Adipocyte (in vitro differentiated cells): ENCODE measurements around the gene BCL2L1.
"Not testable (repeated sequence)": the region's sequence is repeated elsewhere in the genome, so short reads cannot be mapped to it uniquely, and the experiment has no call there.

Experiments used
- DNase-seq: peaks from one replicate; pipeline ENCODE4 v3.0.0-alpha.2; 2015; ENCODE audit warnings: low read depth
- H3K27me3 ChIP-seq: replicated peaks from 2 replicates; pipeline ENCODE4 v1.7.0; 2013; ENCODE audit warnings: mild to moderate bottlenecking, low read length, moderate library complexity; ENCODE audit not compliant: control insufficient read depth, insufficient read depth
- H3K36me3 ChIP-seq: 2 replicates; pipeline ENCODE4 v1.7.0; 2013; ENCODE audit warnings: low read length, mild to moderate bottlenecking, moderate library complexity; ENCODE audit not compliant: control insufficient read depth, insufficient read depth, severe bottlenecking
- H3K4me1 ChIP-seq: 2 replicates; pipeline ENCODE4 v1.7.0; 2013; ENCODE audit warnings: mild to moderate bottlenecking, low read length, moderate library complexity; ENCODE audit not compliant: control insufficient read depth, insufficient read depth
- H3K4me3 ChIP-seq: 2 replicates; pipeline ENCODE4 v1.7.0; 2013; ENCODE audit warnings: mild to moderate bottlenecking, low read length, moderate library complexity
- H3K9ac ChIP-seq: 2 replicates; pipeline ENCODE4 v1.7.0; 2013; ENCODE audit warnings: mild to moderate bottlenecking, low read length, moderate library complexity
- H3K9me3 ChIP-seq: 2 replicates; pipeline ENCODE4 v1.7.0; 2013; ENCODE audit warnings: mild to moderate bottlenecking, low read length, moderate library complexity; ENCODE audit not compliant: control insufficient read depth

Gene BCL2L1

DNA sequence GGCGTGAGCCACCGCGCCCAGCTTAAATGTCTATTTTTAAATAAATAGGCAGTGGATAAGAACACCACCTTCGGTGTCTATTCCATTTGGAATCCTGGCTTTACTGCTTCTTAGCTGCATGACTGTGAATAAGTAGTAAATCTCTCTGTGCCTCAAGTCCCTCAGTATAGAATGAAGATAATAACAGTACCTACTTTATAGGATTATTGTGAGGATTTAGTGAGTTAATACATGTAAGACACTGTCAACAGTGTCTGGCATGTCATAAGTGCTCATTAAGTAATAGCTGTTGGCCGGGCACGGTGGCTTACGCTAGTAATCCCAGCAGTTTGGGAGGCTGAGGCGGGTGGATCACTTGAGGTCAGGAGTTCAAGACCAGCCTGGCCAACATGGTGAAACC, 26.6 kb upstream of the BCL2L1 start:
- H3K36me3 ChIP-seq, result no peaks in the 10 kb centered on the region

DNA sequence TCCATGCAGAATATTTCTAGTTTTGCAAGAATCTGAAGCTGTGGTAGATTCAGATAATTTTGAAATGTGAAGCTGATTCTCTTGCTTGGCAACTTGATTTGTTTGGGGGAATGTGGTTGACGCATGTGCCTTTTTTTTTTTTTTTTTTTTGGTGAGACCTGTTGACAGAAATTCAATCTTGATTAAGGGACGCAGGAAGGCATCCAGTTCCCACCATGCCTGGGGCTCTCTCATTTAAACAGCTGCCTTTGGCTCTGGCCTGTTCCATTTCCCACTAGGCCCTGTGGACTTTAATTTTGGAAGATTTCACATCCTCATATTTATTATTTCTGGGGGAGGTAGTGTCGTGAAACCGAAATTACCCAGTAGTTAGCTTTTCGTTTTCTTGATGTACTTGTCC, 25.0 kb upstream of the BCL2L1 start:
- DNase-seq, result no peak
- H3K4me1 ChIP-seq, result peaks cover 34% of the 10 kb centered on the region
- H3K9ac ChIP-seq, result peak overlapping the region; percentile 48
- H3K36me3 ChIP-seq, result no peaks in the 10 kb centered on the region
- H3K9me3 ChIP-seq, result no peaks in the 10 kb centered on the region
- no peak overlapping the region for H3K4me3 ChIP-seq
- H3K27me3 ChIP-seq, result no peaks in the 10 kb centered on the region

More for the DNA sequence above, 26.6 kb upstream of the BCL2L1 start:
- Histone ChIP-seq H3K4me3 (no peak overlapping the region), H3K9me3 (no peaks in the 10 kb centered on the region), H3K27me3 (no peaks in the 10 kb centered on the region), H3K4me1 (peaks cover 34% of the 10 kb centered on the region), H3K9ac (no peak overlapping the region)
- no peak for DNase-seq

DNA sequence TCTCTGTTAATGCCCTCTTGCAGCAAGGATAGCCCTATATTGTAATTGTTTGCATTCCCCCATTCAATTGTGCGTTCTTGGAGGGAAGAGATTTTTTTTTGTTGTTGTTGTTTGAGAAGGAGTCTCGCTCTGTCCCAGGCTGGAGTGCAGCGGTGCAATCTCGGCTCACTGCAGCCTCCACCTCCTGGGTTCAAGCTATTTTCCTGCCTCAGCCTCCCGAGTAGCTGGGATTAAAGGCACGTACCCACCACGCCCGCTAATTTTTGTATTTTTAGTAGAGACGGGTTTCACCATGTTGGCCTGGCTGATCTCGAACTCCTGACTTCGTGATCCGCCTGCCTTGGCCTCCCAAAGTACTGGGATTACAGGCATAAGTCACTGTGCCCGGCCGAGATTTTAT, 24.4 kb upstream of the BCL2L1 start:
- H3K9me3 ChIP-seq, H3K36me3 ChIP-seq, H3K4me3 ChIP-seq, H3K9ac ChIP-seq, DNase-seq, H3K27me3 ChIP-seq: not testable (repeated sequence)
- peaks cover 34% of the 10 kb centered on the region for H3K4me1 ChIP-seq

DNA sequence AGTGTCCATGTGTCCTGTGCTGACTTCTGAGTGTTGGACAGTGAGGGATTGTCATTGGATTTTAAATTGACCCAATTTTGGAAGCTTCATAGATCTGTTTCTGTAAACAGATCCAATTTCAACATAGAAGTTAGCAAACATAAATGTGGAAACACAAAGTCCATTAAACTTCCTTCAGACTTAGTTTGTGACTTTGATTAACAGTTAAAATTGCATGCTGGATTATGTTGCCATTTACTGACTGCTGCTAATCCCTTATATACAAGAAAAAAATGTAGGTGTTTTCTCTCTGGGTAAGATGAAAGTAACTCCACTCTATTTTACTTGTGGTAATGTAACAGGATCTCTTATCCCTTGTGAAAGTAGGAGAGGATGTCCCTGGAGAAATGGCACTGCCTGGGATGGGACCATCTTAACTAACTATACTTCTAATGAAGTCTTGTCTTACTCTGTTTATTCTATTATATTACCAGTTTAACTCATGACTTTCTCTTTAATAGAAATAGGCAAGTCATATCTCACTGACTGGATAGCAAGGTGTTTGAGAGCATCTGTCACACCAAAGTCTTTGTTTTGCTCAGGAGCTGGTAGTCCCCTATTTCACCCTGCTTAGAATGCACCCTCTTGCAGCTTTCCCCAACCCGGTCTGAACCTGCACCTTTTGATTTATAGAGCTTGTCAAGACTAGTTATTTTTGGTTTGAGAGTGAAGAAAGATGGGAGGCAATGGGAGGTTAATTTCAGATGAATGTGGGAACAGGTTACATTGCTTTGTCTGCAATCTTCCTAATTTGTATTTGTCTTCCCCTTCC, 23.6 kb upstream of the BCL2L1 start:
- no peak overlapping the region for H3K4me3 ChIP-seq
- no peak overlapping the region for H3K9ac ChIP-seq
- no peaks in the 10 kb centered on the region for H3K9me3 ChIP-seq
- H3K27me3 ChIP-seq, result no peaks in the 10 kb centered on the region
- H3K4me1 ChIP-seq, result peaks cover 32% of the 10 kb centered on the region
- no peak for DNase-seq
- H3K36me3 ChIP-seq, result no peaks in the 10 kb centered on the region

DNA sequence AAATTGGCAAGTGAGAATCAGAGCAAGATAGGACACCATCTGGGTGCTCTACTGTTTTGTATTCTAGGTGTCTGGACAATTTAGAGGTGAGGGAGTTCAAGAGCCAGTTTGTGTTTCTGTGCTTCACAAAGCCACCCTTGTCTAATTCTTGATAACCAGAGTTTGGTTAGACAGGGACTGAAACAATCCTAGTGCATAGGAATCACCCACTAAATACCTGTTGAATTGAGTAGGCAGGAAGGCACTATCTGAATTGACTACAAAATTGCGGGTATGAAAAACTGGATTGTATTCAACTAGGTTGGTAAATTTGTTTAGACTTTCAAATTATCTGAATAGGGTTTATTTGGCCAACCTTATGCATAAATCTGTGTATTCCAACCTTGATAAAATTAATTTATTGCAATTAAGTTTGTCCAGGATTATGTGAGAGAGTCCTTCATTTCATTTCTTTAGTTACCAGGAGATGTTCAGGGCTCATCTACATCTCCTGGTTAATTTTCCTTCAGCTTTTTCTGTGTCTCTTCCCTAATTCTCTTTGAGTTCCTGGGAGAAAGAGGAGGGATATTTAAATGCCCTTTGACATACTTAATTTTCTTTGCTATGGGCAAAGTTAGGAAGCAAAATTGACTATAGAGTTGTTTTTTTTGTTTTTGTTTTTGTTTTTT, 18.1 kb upstream of the BCL2L1 start:
- H3K4me1 ChIP-seq, result peaks cover 24% of the 10 kb centered on the region
- no peaks in the 10 kb centered on the region for H3K36me3 ChIP-seq
- peak overlapping the region; percentile 94 for H3K4me3 ChIP-seq
- DNase-seq, result no peak
- H3K9ac ChIP-seq, result no peak overlapping the region
- H3K9me3 ChIP-seq, result no peaks in the 10 kb centered on the region
- no peaks in the 10 kb centered on the region for H3K27me3 ChIP-seq

DNA sequence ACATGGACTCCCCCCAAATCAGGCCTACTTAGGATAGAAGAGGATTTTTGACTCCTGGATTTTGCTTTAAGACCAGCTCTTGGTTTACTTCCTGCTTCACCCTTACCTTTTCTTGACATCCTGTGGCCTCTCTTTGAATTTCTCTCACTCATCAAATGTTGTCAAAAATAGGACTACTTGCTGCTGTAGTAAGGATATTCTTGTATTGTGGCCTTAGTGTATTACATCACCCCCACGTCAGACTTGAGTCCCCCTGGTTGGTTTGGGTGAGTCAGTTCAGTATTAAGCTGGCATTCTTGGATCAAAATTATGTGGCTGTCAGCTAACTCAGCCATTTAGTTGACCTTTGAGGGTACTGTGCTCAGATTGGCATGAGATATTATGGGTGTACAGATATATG, 17.5 kb upstream of the BCL2L1 start:
- Histone ChIP-seq H3K36me3 (no peaks in the 10 kb centered on the region), H3K9me3 (no peaks in the 10 kb centered on the region), H3K27me3 (no peaks in the 10 kb centered on the region), H3K4me3 (peak overlapping the region; percentile 94), H3K4me1 (peaks cover 21% of the 10 kb centered on the region), H3K9ac (peak overlapping the region; percentile 88)
- DNase-seq, result peak; percentile 60

DNA sequence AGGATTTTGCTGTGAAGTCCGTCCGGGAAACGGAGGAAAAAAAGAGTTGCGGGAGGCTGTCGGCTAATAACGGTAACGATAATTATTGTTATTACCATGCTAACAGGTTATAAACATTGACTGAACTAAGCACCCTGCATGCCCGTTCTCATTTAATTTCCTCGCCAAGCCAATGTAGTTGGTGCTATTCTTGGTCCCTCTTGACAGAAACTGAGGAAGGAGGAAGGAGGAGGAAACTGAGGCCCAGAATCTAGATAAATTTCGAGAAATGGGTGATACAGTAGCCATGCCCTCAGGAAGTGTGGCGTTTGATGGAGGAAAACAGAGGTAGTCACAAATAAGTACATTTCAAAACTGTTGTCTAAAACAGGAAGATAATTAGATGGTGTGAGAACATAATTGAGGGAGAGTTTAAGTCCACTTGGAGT, 16.9 kb upstream of the BCL2L1 start:
- Histone ChIP-seq H3K9ac (peak overlapping the region; percentile 88), H3K27me3 (no peaks in the 10 kb centered on the region), H3K4me1 (peaks cover 21% of the 10 kb centered on the region), H3K4me3 (peak overlapping the region; percentile 94), H3K36me3 (no peaks in the 10 kb centered on the region), H3K9me3 (no peaks in the 10 kb centered on the region)
- DNase-seq, result no peak

DNA sequence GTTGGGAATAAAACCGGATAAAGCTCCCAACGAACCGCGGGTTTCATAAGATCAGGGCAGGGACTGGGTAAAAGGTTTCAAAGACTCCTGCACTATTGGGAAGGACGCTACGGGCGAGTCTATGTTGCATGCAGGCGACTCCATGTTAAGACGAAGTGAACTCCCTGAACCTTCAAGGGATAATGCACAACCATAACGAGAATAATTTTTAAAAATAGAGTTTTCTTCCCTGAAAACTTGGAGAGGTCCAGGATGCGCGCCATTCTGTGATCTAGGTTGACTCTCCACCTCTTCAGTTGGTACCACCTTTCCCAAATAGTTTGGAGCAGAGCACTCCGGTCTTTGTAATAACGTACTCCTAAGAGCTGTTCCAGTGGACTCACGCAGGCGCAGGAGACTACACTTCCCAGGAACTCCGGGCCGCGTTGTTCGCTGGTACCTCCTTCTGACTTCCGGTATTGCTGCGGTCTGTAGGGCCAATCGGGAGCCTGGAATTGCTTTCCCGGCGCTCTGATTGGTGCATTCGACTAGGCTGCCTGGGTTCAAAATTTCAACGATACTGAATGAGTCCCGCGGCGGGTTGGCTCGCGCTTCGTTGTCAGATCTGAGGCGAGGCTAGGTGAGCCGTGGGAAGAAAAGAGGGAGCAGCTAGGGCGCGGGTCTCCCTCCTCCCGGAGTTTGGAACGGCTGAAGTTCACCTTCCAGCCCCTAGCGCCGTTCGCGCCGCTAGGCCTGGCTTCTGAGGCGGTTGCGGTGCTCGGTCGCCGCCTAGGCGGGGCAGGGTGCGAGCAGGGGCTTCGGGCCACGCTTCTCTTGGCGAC, 16.3 kb upstream of the BCL2L1 start, which contains the start of gene TPX2:
Gene TPX2 (plus strand): TSS at position 562 of the 821 bp plus-strand sequence. CDS start 18,187 bp downstream, outside the sequence.
- peak within 1 kb of the TSS; percentile 94 for H3K4me3 ChIP-seq
- DNase-seq, result peak; percentile 99

DNA sequence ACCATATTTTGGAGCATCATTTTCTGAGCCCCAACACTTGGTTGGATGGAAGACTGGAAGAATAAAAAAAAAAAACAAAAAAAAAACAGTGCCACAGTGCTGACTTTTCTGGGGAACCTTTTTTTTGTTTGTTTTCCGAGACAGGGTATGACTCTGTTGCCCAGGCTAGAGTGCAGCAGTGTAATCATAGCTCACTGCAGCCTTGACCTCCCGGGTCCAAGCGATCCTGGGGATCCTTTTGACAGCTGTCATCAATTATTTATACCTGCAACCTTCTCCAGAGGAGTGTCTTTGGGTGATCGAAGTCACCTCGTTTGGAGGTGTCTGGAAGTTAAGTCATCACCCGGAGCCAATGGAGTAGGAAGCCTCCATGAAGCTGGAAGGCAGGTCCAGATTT, 8.7 kb upstream of the BCL2L1 start:
- Histone ChIP-seq H3K36me3 (no peaks in the 10 kb centered on the region), H3K9ac (no peak overlapping the region), H3K4me1 (peaks cover 13% of the 10 kb centered on the region), H3K27me3 (no peaks in the 10 kb centered on the region), H3K9me3 (no peaks in the 10 kb centered on the region), H3K4me3 (no peak overlapping the region)
- DNase-seq, result no peak

More for the DNA sequence above, 16.3 kb upstream of the BCL2L1 start, which contains the start of gene TPX2:
- no peaks in the 10 kb centered on the region for H3K9me3 ChIP-seq
- H3K27me3 ChIP-seq, result no peaks in the 10 kb centered on the region
- H3K4me1 ChIP-seq, result peaks cover 21% of the 10 kb centered on the region
- H3K9ac ChIP-seq, result peak within 1 kb of the TSS; percentile 88
- no peaks in the 10 kb centered on the region for H3K36me3 ChIP-seq

DNA sequence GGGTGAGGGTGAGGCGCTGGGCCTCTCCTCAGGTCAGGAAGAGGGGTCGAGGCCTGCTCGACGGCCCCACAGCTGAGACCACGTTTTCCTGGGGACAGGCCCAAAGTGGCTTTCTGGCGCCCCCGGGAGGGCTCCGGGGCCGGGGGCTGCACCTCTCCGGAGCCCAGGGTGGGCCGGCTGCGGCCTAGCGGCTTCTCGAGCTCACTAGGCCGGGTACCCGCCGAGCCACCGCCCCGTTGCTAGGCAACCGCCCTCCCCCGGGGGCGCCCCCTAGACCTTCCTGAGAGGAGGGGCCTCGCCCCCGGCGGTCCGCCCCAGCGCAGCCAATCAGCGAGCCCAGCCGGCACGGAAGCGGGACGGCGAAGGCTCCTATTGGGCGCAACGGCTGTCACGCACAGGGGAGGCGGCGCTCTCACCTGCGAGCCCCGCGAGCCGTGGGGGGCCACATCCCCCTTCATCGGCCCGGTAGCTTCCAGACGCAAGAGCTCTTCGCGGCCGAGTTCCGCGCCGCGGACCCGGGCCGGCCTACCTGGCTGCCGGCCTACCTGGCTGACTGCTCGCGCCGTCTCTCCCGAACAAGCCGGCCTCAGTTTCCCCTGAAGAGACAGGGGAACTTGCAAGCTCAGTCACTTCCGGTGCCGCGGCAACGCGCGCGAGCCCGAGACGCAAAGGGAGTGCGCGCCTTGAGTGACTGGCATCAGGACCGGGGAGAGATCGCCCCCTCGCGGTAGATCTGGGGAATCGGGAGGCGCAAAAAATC, 831 bp upstream of the BCL2L1 start:
- peaks cover 15% of the 10 kb centered on the region for H3K36me3 ChIP-seq

More for the DNA sequence above, 831 bp upstream of the BCL2L1 start:
- peak overlapping the region; percentile 98 for H3K9ac ChIP-seq
- no peaks in the 10 kb centered on the region for H3K9me3 ChIP-seq
- no peaks in the 10 kb centered on the region for H3K27me3 ChIP-seq
- peak; percentile 98 for DNase-seq
- peaks cover 32% of the 10 kb centered on the region for H3K4me1 ChIP-seq
- peak overlapping the region; percentile 83 for H3K4me3 ChIP-seq
